ENCODE results near the gene SULT1C2. TPM values are rescaled to one million over a fixed set of nuclear protein-coding genes. Genes with fewer than 3 reads are reported as not detected.
"Not testable (repeated sequence)": the region's sequence is repeated elsewhere in the genome, so short reads cannot be mapped to it uniquely, and the experiment has no call there.

Gene SULT1C2
- total RNA-seq, 1 donor from 2014 or later, result not detected

GRCh38 chr2:108355906-108356734, 67.4 kb downstream of the SULT1C2 start:
- DNase-seq, result no peak

GRCh38 chr2:108359336-108359735, 70.6 kb downstream of the SULT1C2 start:
- DNase-seq, result not testable (repeated sequence)

Other genes starting within 250 kb of the SULT1C2 start
- gene SULT1C3, start 48.9 kb upstream of the SULT1C2 start, total RNA-seq, result not detected in 2 replicates
- 76.7 and 136 TPM in 2 replicates for gene SULT1C4, start 89.1 kb downstream of the SULT1C2 start, total RNA-seq
- gene GCC2, start 160.3 kb downstream of the SULT1C2 start, total RNA-seq, result 26.7 and 27.0 TPM in 2 replicates
- gene LIMS1, start 245.6 kb downstream of the SULT1C2 start, total RNA-seq, result 430 and 494 TPM in 2 replicates